Ammon's horn (tissue), 1 donor: ENCODE data around the gene MYO1G.
"Not testable (repeated sequence)": the region's sequence is repeated elsewhere in the genome, so short reads cannot be mapped to it uniquely, and the experiment has no call there.

ENCODE experiments used
- DNase-seq: peaks from one replicate; pipeline ENCODE4 v3.0.0-alpha.2; 2016; ENCODE audit warnings: low spot score

Gene MYO1G

DNA sequence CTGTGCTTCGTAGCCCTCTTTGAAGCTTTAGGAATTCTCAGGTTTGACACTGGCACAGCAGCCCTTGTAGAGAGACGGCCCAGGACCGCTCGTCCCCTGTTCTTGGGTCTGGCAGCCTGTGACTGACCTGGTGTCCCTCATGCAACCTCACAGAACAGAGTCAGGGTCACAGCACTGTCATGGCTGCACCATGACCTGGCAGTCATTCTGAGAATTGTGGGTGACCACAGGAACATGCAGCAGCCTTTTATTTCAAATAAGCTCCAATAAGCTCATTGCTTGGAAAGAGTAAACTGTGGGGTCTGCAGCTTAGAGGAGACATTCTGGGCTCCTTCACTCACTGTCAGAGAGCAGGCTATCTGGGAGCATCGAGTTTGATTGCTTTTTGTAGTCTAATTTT lies 42.5 kb downstream of the MYO1G start:
- DNase-seq = no peak

- no peak for DNase-seq
These were observed 43.2 kb downstream of the MYO1G start for GRCh38 chr7:44935583-44935982.

DNA sequence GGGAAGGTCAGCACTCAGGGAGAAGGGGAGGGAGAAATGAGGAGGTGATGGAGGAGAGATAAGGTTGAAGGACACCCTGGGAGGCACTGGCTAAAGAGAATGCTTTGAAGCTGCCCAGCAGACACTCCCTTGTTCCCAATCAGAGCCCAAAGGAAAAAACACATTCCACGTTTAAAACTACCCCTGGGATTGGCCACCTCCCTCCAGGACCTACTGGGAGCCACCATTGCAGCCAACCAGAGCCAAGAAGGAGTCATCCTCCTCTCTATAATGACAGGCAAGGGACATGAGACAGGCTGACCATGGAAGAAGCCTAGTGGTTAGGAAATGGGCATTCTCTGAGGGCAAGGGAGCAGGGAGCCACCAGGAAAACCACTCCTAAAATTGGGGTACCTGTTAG lies 43.8 kb downstream of the MYO1G start:
- no peak for DNase-seq

DNA sequence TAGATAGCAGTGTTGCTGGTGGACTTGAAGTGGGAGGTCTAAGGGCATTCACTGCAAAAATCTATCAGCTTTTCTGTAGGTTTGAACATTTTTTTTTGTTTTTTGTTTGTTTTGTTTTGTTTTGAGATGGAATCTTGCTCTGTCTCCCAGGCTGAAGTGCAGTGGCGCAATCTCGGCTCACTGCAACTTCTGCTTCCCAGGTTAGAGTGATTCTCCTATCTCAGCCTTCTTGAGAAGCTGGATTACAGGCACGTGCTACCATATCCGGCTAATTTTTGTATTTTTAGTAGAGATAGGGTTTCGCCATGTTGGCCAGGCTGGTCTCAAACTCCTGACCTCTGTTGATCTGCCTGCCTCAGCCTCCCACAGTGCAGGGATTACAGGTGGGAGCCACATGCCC lies 44.3 kb downstream of the MYO1G start:
- not testable (repeated sequence) for DNase-seq

DNA sequence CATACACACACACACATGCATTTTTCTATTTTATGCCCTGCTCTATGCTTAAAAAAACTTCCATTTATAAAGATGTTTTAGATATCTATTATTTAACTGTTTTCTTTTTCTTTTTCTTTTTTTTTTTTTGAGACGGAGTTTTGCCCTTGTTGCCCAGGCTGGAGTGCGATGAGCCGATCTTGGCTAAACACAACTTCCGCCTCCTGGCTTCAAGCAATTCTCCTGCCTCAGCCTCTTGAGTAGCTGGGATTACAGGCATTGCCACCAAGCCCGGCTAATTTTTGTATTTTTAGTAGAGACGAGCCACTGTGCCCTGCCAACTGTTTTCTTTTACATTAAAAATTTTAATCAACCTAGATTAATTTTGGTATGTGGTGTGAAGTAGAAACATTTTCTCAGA lies 47.9 kb downstream of the MYO1G start:
- DNase-seq = no peak

GRCh38 chr7:44922351-44922694 lies 56.5 kb downstream of the MYO1G start:
- DNase-seq = no peak

DNA sequence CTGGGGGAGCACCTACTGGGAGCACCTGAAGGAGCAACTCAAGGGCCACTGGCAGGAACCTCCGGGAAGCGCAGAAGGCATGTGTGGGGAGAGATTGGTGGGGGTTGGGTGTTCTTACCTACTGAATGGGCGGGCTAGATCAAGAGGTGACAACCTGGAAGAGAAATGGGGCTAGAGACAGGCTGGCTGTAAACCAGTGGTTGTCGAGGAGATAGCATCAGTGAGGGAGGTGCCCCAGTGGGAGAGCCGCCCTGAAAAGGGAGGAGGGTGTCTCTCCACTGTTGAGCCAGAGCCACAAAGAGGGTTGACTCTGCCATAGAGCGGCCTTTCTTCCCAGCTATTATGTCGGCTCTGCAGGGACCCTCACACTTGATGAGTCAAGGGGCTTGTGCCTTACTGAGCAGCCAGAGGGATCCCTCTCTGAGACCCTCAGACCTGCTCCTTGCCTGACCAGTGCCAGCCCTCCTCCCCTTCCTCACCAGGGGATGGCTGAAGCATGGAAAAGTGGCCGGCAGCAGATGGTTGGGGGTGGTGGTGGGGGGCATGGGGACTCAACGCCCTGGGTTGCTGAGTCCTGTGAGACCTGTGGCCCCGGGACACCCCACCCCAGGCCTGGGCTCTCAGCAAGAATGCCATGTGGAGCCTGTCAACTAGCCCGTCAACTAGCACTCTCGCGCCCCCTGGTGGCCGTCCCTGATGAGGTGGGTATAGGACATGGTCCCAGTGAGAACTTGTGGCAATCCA lies 57.0 kb downstream of the MYO1G start:
- peak; percentile 90 for DNase-seq

- no peak for DNase-seq
These were observed 58.7 kb downstream of the MYO1G start for GRCh38 chr7:44920119-44920518.

- DNase-seq = no peak
These were observed 60.8 kb downstream of the MYO1G start for GRCh38 chr7:44918029-44918428.

GRCh38 chr7:44917465-44917864 lies 61.4 kb downstream of the MYO1G start:
- DNase-seq = no peak

DNA sequence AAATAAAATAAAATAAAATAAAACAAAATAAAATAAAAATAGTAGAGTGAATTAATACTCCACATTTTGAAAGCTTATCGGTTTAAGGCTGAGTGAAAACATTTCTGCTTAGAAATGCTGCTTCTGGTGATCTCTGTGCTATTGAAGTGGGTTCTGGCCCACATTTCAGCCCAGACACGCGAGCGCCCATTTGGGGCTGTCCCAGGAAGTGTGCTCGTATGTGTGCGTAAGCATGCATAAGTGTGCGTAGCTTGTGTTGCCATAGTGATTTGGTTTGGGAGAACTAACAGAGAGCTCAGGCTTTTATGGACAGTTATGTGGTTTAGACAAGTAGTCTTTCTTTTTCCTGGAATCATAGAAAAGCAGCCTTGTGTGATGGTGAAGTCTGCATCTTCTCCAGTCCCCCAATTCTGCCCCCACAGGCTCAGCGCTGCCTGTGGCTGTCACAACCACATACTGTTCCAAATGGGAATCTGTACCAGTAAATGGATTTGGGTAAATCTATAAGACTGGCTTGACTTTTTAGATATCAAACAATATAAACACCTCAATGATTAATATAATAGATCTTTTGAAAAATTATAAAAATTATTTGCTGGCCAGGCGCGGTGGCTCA lies 63.7 kb downstream of the MYO1G start:
- DNase-seq = peak; percentile 41

- DNase-seq = no peak
These were observed 66.0 kb downstream of the MYO1G start for GRCh38 chr7:44912775-44913347.
